H1 (cell line): Measurements from ENCODE around the gene KRT75. TPM values are rescaled to one million over a fixed set of nuclear protein-coding genes. Genes with fewer than 3 reads are reported as not detected.

Experiments used
- CTCF ChIA-PET: fragments of 300-600 bp; sonication (Branson Sonifier 250); formaldehyde crosslinking; loops from one replicate; lab custom pipeline; 2021; ENCODE audit not compliant: partially characterized antibody; lab: Charles Lee
- POLR2A ChIA-PET: fragments of 300-600 bp; sonication (Branson Sonifier 250); formaldehyde crosslinking; loops from one replicate; lab custom pipeline; 2021; ENCODE audit warnings: inconsistent platforms; ENCODE audit not compliant: partially characterized antibody; lab: Charles Lee
- DNase-seq, 2 experiments: peaks; one replicate each; pipeline versions ENCODE4 v3.0.0 to v3.0.0-alpha.2; 2010 to 2022; ENCODE audit warnings: low spot score in 2 of 2, low read depth in 1 of 2, mixed read lengths in 1 of 2
- FAIRE-seq: peaks from 2 replicates; lab custom pipeline; 2011; peaks lifted over from hg19 to GRCh38; lab: Jason Lieb, UNC
- H2AFZ ChIP-seq: 2 replicates; pipeline ENCODE4 v1.8.1; 2012; ENCODE audit warnings: low read length, inconsistent platforms
- H2AK5ac ChIP-seq: 2 replicates; pipeline ENCODE4 v1.6.1; 2013; ENCODE audit warnings: low read depth, low read length
- H2BK120ac ChIP-seq: replicated peaks from 2 replicates; pipeline ENCODE3; 2013; ENCODE audit warnings: low read depth, low read length, inconsistent platforms
- H2BK12ac ChIP-seq: 2 replicates; pipeline ENCODE4 v1.6.1; 2013; ENCODE audit warnings: low read depth, low read length
- H2BK15ac ChIP-seq: 2 replicates; pipeline ENCODE4 v1.6.1; 2013; ENCODE audit warnings: low read length
- H2BK20ac ChIP-seq: 2 replicates; pipeline ENCODE4 v1.6.1; 2013; ENCODE audit warnings: low read length
- H2BK5ac ChIP-seq: 2 replicates; pipeline ENCODE4 v1.6.1; 2013; ENCODE audit warnings: low read depth, low read length
- H3K14ac ChIP-seq: 2 replicates; pipeline ENCODE4 v1.6.1; 2013; ENCODE audit warnings: inconsistent platforms; ENCODE audit not compliant: insufficient read length
- H3K18ac ChIP-seq: 2 replicates; pipeline ENCODE4 v1.6.1; 2013; ENCODE audit warnings: low read length; ENCODE audit errors: extremely low read depth
- H3K23ac ChIP-seq: 2 replicates; pipeline ENCODE4 v1.6.1; 2013; ENCODE audit warnings: inconsistent platforms; ENCODE audit not compliant: insufficient read length
- H3K23me2 ChIP-seq: 2 replicates; pipeline ENCODE4 v1.6.1; 2013; ENCODE audit warnings: low read depth, low read length
- H3K27ac ChIP-seq: 2 replicates; pipeline ENCODE4 v1.6.1; 2011; ENCODE audit warnings: low read depth, low read length, inconsistent platforms
- H3K27me3 ChIP-seq, 4 experiments: replicated peaks in 1 of 4; 1 replicate in 1 of 4; 2 replicates in 3 of 4; pipeline versions ENCODE4 v1.6.1 to v1.8.1; 2011 to 2013; ENCODE audit warnings: low read length in 3 of 4, mild to moderate bottlenecking in 3 of 4, inconsistent platforms in 2 of 4, mixed read lengths in 2 of 4, moderate library complexity in 1 of 4; ENCODE audit not compliant: control insufficient read depth in 3 of 4, insufficient read depth in 3 of 4; ENCODE audit errors: extremely low read depth in 1 of 4
- H3K36me3 ChIP-seq, 4 experiments: 2 replicates each; pipeline versions ENCODE4 v1.6.1 to v1.8.1; 2011 to 2013; ENCODE audit warnings: mild to moderate bottlenecking in 4 of 4, low read length in 3 of 4, moderate library complexity in 2 of 4, control low read depth in 1 of 4, inconsistent platforms in 1 of 4; ENCODE audit not compliant: insufficient read depth in 4 of 4, control insufficient read depth in 2 of 4
- H3K4ac ChIP-seq: replicated peaks from 2 replicates; pipeline ENCODE3; 2013; ENCODE audit warnings: low read length, low read depth, mixed read lengths, inconsistent platforms; ENCODE audit not compliant: insufficient read length
- H3K4me1 ChIP-seq, 4 experiments: replicated peaks in 1 of 4; 1 replicate in 1 of 4; 2 replicates in 3 of 4; pipeline versions ENCODE4 v1.6.1 to v1.8.1; 2011 to 2013; ENCODE audit warnings: low read length in 3 of 4, inconsistent platforms in 2 of 4, mixed read lengths in 1 of 4; ENCODE audit not compliant: insufficient read depth in 4 of 4, control insufficient read depth in 3 of 4
- H3K4me2 ChIP-seq, 2 experiments: 2 replicates each; pipeline versions ENCODE4 v1.6.1 to v1.8.1; 2011 to 2013; ENCODE audit warnings: low read depth in 2 of 2, low read length in 2 of 2, control low read depth in 1 of 2, inconsistent platforms in 1 of 2, mild to moderate bottlenecking in 1 of 2; ENCODE audit not compliant: insufficient read depth in 1 of 2
- H3K4me3 ChIP-seq, 4 experiments: fragments of 200-600, 300-600 bp in 1 of 4; sonication (generic), shearing (Covaris generic), sonication (Bioruptor Twin) in 1 of 4; 2 replicates each; pipeline versions ENCODE4 v1.5.1 to v1.8.1; 2011 to 2016; ENCODE audit warnings: low read length in 4 of 4, low read depth in 3 of 4, control low read depth in 2 of 4, inconsistent platforms in 2 of 4, mild to moderate bottlenecking in 2 of 4, mixed read lengths in 1 of 4, moderate library complexity in 1 of 4; ENCODE audit not compliant: insufficient read depth in 2 of 4; ENCODE audit errors: extremely low read depth in 1 of 4
- H3K56ac ChIP-seq: replicated peaks from 2 replicates; pipeline ENCODE3; 2013; ENCODE audit warnings: low read depth, mild to moderate bottlenecking, mixed read lengths, low read length, inconsistent platforms; ENCODE audit not compliant: insufficient read length
- H3K79me1 ChIP-seq: 2 replicates; pipeline ENCODE4 v1.6.1; 2013; ENCODE audit warnings: low read depth, low read length, control low read depth
- H3K79me2 ChIP-seq, 2 experiments: 2 replicates each; pipeline versions ENCODE4 v1.6.1 to v1.8.1; 2012 to 2013; ENCODE audit warnings: low read length in 2 of 2, mild to moderate bottlenecking in 2 of 2, inconsistent platforms in 1 of 2; ENCODE audit not compliant: insufficient read depth in 2 of 2, control insufficient read depth in 1 of 2
- H3K9ac ChIP-seq, 4 experiments: replicated peaks in 1 of 4; 1 replicate in 1 of 4; 2 replicates in 3 of 4; pipeline versions ENCODE4 v1.6.1 to v1.8.1; 2011 to 2013; ENCODE audit warnings: low read depth in 3 of 4, low read length in 3 of 4, control low read depth in 2 of 4, mild to moderate bottlenecking in 2 of 4, moderate library complexity in 2 of 4, inconsistent platforms in 1 of 4; ENCODE audit errors: extremely low read depth in 1 of 4
- H3K9me3 ChIP-seq, 2 experiments: 2 replicates each; pipeline versions ENCODE4 v1.6.1 to v1.8.1; 2012 to 2013; ENCODE audit warnings: mild to moderate bottlenecking in 2 of 2, moderate library complexity in 2 of 2, control low read depth in 1 of 2, inconsistent platforms in 1 of 2, low read depth in 1 of 2, low read length in 1 of 2, mixed read lengths in 1 of 2; ENCODE audit not compliant: insufficient read depth in 2 of 2
- H4K20me1 ChIP-seq, 2 experiments: replicated peaks in 1 of 2; 2 replicates each; pipeline versions ENCODE3 to v1.8.1; 2011 to 2013; ENCODE audit warnings: inconsistent platforms in 2 of 2, low read length in 2 of 2, mild to moderate bottlenecking in 1 of 2; ENCODE audit not compliant: insufficient read depth in 2 of 2, control insufficient read depth in 1 of 2
- H4K5ac ChIP-seq: 2 replicates; pipeline ENCODE4 v1.6.1; 2013; ENCODE audit warnings: low read length, low read depth, mixed read lengths, inconsistent platforms; ENCODE audit not compliant: insufficient read length
- H4K8ac ChIP-seq: 2 replicates; pipeline ENCODE4 v1.8.0; 2013; ENCODE audit warnings: mild to moderate bottlenecking, moderate library complexity, low read length, inconsistent platforms; ENCODE audit not compliant: insufficient read depth; ENCODE audit errors: extremely low read depth
- H4K91ac ChIP-seq: replicated peaks from 2 replicates; pipeline ENCODE3; 2013; ENCODE audit warnings: low read length, mixed read lengths, inconsistent platforms; ENCODE audit not compliant: insufficient read length
- HDAC2 ChIP-seq, 2 experiments: fragments of 300-600 bp in 1 of 2; sonication (generic) in 1 of 2; IDR thresholded peaks; 2 replicates each; pipeline ENCODE4 v1.6.1; 2011 to 2012; ENCODE audit warnings: low read depth in 2 of 2, low read length in 2 of 2, mild to moderate bottlenecking in 2 of 2, moderate library complexity in 2 of 2, borderline replicate concordance in 1 of 2, inconsistent platforms in 1 of 2
- SIRT6 ChIP-seq: IDR thresholded peaks from one replicate; pipeline ENCODE4 v1.7.1; 2012; ENCODE audit warnings: low read length, inconsistent platforms
- TAF1 ChIP-seq: IDR thresholded peaks from 2 replicates; pipeline ENCODE4 v1.6.1; 2011; ENCODE audit warnings: mild to moderate bottlenecking, low read depth, low read length
- TCF12 ChIP-seq: IDR thresholded peaks from 2 replicates; pipeline ENCODE4 v1.6.1; 2011; ENCODE audit warnings: low read depth, mild to moderate bottlenecking, low read length
- WGBS, 2 experiments: shearing (Covaris generic) in 1 of 2; methylation state at CpG; one replicate each; pipeline versions ENCODE4 v1.1.6 to v1.1.7; 2013 to 2015; ENCODE audit warnings: low lambda C conversion rate in 2 of 2, mixed read lengths in 2 of 2, inconsistent platforms in 1 of 2, low coverage in 1 of 2, missing lambda C conversion rate in 1 of 2; ENCODE audit not compliant: insufficient replicate concordance in 2 of 2, insufficient coverage in 1 of 2, insufficient read length in 1 of 2; ENCODE audit errors: extremely low coverage in 1 of 2, missing lambda C conversion rate in 1 of 2; 5-methylcytosine and 5-hydroxymethylcytosine counted together
- polyA plus RNA-seq, 7 experiments: library from polyadenylated mRNA; depleted of rRNA in 3 of 7; stranded (reverse) in 5 of 7; unstranded in 2 of 7; fragments of >200 nt in 5 of 7; fragments of 200-250 nt in 2 of 7; gene quantifications; 1 replicate in 5 of 7; 2 replicates in 1 of 7; 4 replicates in 1 of 7; pipeline versions ENCODE4 v1.2.1 to v1.2.3, GENCODE V29; 2011 to 2013; ENCODE audit warnings: missing spikeins in 2 of 7, mixed read lengths in 2 of 7
- total RNA-seq: library from RNA; stranded (reverse); fragmentation: NEBNext Ultra II Directional; extraction: Animal tissue kit (Norgen Biotek cat#: 25700); gene quantifications from 2 replicates; pipeline ENCODE4 v1.2.1, GENCODE V29; 2021

KRT75 gene
- total and polyA plus RNA-seq, 2 of the 8 experiments (the other 6 are each of a cell fraction or from before 2014, with no cell fraction given), result not detected

GRCh38 chr12:52445876-52446275, 11.7 kb upstream of the KRT75 start:
- Histone ChIP-seq H2AFZ (no peak overlapping the region), H3K14ac (no peak overlapping the region), H3K27ac (no peak overlapping the region), H4K20me1 (no peaks in the 10 kb centered on the region), H3K4me1 (peaks cover 0 to 5% (median 3%) of the 10 kb centered on the region in 4 experiments; a peak in 3 of 7 replicates), H4K5ac (no peak overlapping the region), H3K79me2 (no peaks in the 10 kb centered on the region), H3K56ac (no peak overlapping the region), H3K23me2 (no peaks in the 10 kb centered on the region), H2BK20ac (no peak overlapping the region), H2BK12ac (no peak overlapping the region), H3K4ac (no peak overlapping the region), H3K79me1 (no peaks in the 10 kb centered on the region), H3K27me3 (no peaks in the 10 kb centered on the region), H4K8ac (no peak overlapping the region), H2BK5ac (no peak overlapping the region), H3K9me3 (peaks cover 5 to 6% of the 10 kb centered on the region in 2 experiments; a peak in 3 of 4 replicates), H3K23ac (no peak overlapping the region), H3K18ac (no peak overlapping the region), H3K4me3 (no peak overlapping the region), H3K9ac (no peak overlapping the region), H3K36me3 (no peaks in the 10 kb centered on the region), H3K4me2 (no peak overlapping the region), H2BK15ac (no peak overlapping the region), H2AK5ac (no peak overlapping the region), H4K91ac (no peak overlapping the region), H2BK120ac (no peak overlapping the region)
- ChIA-PET CTCF (interaction anchor here (1.1 kb wide), 1 partner anchor 50 kb away, joined by 4 read pairs; no protein-coding TSS in a partner anchor), POLR2A (no interaction called here)
- no peak for DNase-seq
- WGBS, 2 experiments, result 55% methylated on average over 3 of the region's 3 CpGs; no CpG with 5 or more reads in 1 of the 2 experiments
- no peak for FAIRE-seq
- TF ChIP-seq TCF12, result no peak
- TF ChIP-seq HDAC2 (IDR thresholded peaks at IDR 0.05; ENCODE audit: borderline replicate concordance in 1 of 2, low read depth in 2 of 2, low read length in 2 of 2), result no peak
- no peak for TF ChIP-seq SIRT6
- no peak for TF ChIP-seq TAF1
